ENCODE results near the gene CAPS.

CAPS gene

DNA sequence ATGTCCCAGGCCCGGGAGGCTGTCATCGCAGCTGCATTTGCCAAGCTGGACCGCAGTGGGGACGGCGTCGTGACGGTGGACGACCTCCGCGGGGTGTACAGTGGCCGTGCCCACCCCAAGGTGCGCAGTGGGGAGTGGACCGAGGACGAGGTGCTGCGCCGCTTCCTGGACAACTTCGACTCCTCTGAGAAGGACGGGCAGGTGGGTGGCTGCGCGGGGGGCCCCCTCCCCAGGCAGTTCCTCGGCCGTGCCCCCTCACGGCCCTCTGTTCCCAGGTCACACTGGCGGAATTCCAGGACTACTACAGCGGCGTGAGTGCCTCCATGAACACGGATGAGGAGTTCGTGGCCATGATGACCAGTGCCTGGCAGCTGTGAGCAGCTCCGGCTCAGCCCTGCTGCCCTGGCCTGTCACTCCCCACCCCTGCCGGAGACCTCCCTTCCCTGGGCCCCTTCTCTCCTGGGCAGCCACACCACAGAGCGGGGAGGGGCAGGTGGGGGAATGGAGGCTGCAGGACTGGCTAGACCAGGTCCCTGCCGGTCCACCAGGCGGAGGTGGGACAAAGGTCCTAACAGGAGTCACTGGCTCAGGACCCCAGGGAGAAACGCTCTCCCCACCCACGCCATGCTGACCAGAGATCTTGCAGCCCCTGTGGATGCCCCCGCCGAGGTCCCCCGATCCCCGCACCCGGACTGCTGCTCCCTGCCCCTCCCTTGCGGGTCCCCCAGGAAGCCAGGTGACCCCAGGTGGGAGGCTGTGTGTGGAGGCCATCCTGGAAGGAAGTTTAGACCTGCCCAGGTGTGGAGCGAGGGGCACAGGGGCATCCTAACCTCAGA lies 1.1 kb downstream of the CAPS start:
- no peak for DNase-seq

DNA sequence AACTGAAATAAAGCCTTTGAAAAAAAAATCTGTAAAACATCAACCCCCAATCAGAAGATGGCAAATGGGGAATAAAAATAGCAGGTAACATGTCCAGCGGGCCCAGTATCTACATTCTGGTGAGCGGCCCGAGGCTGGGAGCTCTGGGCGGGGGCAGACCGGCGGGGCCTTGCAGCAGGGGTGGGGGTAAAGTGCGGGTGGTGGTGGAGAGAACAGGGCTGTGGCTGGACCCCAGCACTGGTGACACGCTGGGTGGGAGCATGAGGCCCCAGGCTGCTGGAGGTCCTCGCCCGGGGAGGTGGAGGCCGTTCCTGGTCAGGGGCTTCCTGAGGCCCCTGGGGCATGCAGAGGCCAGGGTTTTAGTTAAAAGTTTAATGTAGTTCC lies 1.7 kb downstream of the CAPS start:
- no peak for DNase-seq

DNA sequence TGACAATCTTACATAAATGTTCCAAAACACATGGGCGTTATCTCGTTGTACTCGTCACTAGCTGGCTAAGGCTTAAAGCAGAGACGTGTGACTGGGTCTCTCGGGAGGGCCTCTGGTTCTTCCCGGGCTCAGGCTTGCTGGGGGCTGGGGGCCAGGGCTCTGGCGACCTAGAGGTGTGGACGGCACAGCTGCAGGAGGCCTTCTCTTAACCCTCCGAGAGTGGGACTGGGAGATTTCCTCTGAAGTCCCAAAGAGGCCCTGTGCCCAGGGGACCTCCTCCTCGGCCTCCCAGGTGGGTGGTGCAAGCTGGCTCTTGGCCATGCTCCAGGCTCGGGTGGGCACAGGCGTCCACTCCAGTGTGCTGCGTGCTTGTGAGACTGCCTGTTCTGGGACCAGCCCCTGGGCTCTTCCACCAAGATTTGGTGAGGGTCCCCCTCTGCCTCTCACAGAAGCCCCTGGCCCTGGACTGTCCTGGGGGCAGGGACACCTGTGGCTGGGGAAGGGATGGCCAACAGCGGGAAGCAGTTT lies 2.2 kb downstream of the CAPS start:
- no peak for DNase-seq

DNA sequence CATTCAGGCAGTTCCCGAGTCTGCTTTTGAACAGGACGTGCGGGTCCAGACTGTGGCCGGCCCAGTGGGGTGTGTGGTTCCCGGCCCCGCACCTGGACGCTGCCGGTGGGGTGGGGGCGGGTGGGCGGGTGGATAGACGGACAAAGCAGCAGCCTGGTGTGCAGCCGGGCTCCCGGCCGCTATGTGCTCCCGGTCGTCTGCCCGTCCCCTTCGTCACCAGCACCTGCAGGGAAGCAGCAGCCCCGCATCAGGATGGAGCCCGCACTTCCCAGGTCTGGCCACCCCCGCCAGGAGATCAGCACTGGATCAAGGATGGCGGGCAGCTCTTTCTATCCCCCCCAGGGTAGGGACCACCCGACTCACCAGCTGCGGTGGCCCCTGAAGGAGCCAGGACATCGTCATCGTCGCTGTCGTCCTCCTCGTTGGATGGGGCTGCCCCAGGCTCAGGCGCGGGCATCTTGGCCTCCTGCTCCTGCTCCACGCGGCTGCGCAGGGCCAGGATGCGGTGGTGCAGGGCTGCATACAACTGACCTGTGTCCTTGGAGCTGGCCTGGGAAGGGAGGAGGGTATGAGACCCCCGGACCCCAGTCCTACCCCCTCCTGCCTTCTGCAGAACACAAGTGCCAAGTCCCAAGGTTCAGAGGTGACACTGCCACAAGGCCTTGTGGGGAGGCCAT lies 3.5 kb downstream of the CAPS start:
- no peak for DNase-seq

GRCh38 chr19:5918463-5919079 lies 4.5 kb downstream of the CAPS start:
- no peak for DNase-seq

- no peak for DNase-seq
Measured at GRCh38 chr19:5921516-5922160, 7.6 kb downstream of the CAPS start.

- no peak for DNase-seq
Measured at GRCh38 chr19:5922161-5922545, 8.1 kb downstream of the CAPS start.

GRCh38 chr19:5923356-5923755 lies 9.3 kb downstream of the CAPS start:
- no peak for DNase-seq

GRCh38 chr19:5925830-5926427 lies 11.9 kb downstream of the CAPS start:
- DNase-seq, result no peak

DNA sequence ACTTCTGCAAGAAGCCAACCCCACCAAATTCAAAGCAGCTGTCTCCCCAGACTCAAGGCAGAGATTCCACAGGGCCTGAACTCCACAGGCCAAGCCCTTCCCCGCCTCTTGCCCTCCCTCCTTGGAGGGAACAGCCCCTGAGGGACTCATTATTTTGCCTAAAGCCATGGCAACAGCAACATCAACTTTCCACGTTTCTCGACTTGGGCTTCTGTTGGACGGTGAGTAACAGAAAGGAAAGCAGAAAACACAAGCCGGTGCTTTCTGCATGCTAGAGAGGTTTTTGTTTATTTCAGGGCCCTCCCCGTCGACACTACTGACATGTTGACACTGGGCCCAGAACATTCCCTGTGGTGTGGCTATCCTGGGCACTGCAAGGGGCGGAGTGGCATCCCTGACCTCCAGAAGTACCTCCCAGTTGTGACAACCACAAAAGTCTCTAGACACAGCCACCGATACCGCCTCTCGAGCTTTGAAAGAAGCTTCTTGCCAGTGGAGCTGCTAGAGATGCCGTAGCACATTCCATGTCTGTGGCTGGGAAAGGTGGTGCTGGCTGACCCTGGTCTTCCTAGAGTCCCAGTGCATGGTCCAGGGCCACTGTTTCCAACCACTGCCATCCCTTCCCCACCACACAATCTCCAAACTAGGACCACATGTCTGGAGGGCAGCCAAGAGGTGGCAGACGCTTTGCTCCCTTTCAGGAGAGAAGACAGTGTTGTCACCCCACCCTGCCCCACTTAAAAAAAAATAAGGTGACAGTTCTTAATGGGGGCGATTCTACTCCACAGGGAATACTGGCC lies 12.8 kb downstream of the CAPS start:
- DNase-seq, result no peak

DNA sequence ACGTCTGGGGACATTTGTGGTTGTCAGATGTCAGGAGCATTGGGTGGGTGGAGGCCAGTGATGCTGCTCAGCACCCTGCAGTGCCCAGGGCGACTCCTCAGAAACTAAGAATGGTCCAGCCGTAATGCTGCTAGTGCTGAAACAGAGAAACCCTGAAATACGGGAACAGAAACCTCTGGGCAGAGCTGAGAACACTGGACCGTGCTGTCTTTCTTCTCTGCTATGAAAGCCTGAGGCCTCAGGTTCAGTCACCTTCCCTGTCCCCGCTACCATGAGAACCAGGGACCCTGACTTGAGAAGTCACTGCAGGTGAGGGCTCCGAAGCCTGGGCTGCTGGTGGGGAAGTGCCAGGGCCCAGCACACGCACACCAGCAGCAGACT lies 13.4 kb downstream of the CAPS start:
- no peak for DNase-seq

GRCh38 chr19:5929179-5929578 lies 15.1 kb downstream of the CAPS start:
- DNase-seq, result no peak

DNA sequence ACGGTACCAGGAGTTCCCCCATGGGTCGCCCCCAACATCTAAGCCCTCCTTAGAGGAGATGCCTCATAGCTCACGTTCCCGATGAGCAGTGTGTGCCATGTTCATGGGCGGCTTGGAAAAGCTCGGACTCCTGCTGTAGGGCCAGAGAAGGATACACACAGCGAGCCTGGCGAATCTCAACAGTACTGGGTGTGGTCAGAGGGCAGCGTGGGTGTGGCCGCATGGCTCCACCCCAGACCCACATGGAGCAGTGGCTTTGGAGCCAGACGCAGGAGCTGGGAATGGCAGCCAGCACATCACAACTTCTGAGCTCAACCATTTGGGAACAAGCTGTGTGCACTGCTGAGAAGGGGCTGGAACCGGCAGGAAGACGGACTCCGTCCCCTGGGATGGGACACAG lies 15.6 kb downstream of the CAPS start:
- no peak for DNase-seq

DNA sequence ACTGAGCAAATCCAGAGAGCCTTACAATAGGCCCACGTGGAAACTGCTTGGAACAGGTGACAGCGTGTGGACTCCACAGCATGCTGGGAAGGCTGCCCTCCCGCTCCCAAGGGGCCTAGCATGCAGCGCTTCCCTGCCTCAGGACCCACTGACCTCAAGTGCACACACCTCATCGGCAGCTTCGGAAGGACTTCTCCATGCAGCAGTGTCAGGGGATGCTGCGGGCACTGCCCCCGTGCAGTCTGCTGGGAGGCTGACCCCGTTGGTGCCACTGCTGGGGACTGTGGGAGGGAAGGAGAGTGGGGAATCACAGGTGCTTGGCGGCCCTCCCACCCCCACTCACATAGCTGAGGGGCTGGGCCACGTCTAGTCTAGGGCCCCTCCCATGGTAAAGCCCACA lies 17.2 kb downstream of the CAPS start:
- DNase-seq, result no peak

GRCh38 chr19:5932146-5932545 lies 18.1 kb downstream of the CAPS start:
- DNase-seq, result no peak

GRCh38 chr19:5932609-5933262 lies 18.7 kb downstream of the CAPS start:
- DNase-seq, result no peak

GRCh38 chr19:5933391-5934068 lies 19.5 kb downstream of the CAPS start:
- no peak for DNase-seq

DNA sequence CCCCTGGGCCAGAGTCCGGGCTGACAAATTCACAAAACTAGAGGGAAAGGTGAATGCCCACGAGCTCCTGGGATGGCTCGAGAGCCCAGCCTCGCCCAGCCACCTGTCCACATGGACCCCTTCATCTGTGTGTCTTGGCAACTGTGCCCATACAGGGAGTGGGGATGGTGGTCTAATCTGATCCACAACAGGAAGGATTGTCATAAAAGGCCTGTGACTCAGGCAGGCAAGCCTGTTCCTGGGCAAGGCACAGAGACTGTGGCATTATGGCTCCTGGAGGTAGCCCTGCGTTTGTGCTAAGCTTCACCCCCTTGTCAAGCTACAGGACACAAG lies 20.0 kb downstream of the CAPS start:
- no peak for DNase-seq

GRCh38 chr19:5934774-5935472 lies 20.9 kb downstream of the CAPS start:
- no peak for DNase-seq

GRCh38 chr19:5935473-5936291 lies 21.6 kb downstream of the CAPS start:
- no peak for DNase-seq
